ENCODE results near the gene SLC35E4. TPM values are rescaled to one million over a fixed set of nuclear protein-coding genes. Genes with fewer than 3 reads are reported as not detected.
"Not testable (repeated sequence)": the region's sequence is repeated elsewhere in the genome, so short reads cannot be mapped to it uniquely, and the experiment has no call there.

SLC35E4 gene
- total and polyA plus RNA-seq, 8 donors = 1.8 to 3.8 (median 2.9) TPM

DNA sequence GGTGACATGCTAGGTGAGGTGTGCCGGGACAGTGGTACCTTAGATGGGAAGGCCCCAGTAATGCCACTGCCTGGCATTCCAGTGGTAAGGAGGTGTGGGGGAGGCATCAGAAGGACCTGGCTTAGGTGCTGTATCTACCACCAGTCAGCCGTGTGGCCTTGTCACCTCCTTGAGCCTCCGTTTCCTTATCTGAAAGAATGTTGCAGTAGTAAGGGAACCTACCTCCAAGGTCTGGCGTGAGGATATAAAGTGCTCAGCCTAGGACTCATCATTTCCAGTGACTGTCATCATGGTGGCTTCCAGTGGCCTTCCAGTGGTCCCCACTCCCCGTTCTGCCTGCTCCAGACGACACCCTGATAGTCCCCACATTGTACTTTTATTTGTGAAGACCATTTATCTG is 38.9 kb downstream of the SLC35E4 start:
- H3K4me1 ChIP-seq = no peaks in the 10 kb centered on the region
- H3K9me3 ChIP-seq = no peaks in the 10 kb centered on the region
- intact Hi-C loops (cut with DNase I) = no loop called here
- no peaks in the 10 kb centered on the region for H3K36me3 ChIP-seq
- H3K27ac ChIP-seq = no peak overlapping the region
- DNase-seq (no peak), ATAC-seq (no peak)
- TF ChIP-seq, protein P1, sequence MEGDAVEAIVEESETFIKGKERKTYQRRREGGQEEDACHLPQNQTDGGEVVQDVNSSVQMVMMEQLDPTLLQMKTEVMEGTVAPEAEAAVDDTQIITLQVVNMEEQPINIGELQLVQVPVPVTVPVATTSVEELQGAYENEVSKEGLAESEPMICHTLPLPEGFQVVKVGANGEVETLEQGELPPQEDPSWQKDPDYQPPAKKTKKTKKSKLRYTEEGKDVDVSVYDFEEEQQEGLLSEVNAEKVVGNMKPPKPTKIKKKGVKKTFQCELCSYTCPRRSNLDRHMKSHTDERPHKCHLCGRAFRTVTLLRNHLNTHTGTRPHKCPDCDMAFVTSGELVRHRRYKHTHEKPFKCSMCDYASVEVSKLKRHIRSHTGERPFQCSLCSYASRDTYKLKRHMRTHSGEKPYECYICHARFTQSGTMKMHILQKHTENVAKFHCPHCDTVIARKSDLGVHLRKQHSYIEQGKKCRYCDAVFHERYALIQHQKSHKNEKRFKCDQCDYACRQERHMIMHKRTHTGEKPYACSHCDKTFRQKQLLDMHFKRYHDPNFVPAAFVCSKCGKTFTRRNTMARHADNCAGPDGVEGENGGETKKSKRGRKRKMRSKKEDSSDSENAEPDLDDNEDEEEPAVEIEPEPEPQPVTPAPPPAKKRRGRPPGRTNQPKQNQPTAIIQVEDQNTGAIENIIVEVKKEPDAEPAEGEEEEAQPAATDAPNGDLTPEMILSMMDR (IDR thresholded peaks at IDR 0.05) = no peak
- H3K4me3 ChIP-seq = no peak overlapping the region
- peaks cover 0 to 6% of the 10 kb centered on the region in 2 donors for H3K27me3 ChIP-seq

DNA sequence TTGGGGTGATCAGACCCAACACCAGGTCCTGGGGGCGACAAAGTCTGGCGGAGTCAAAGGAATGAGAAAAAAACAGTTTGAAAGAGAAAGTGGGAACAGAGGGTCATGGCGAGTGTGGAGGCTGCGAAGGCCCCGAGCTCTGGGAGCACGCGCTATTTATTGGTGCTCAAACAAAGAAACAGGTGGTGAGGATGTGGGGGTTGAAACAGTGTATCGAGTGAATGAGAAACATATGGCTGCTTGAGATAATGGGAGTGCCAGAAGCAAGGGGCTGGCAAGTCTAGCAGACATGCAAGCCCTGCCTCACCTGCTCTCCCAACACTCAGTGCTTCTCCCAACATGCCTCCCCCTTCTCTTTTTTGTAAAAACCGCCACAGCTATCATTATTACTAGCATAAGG is 39.9 kb downstream of the SLC35E4 start:
- DNase-seq (no peak), ATAC-seq (no peak)
- no peaks in the 10 kb centered on the region for H3K36me3 ChIP-seq
- H3K9me3 ChIP-seq = no peaks in the 10 kb centered on the region
- no peak overlapping the region for H3K4me3 ChIP-seq
- intact Hi-C loops (cut with DNase I) = no loop called here
- H3K4me1 ChIP-seq = no peaks in the 10 kb centered on the region
- TF ChIP-seq, protein P1 (IDR thresholded peaks at IDR 0.05) = no peak
- H3K27ac ChIP-seq = no peak overlapping the region
- H3K27me3 ChIP-seq = peaks cover 0 to 6% of the 10 kb centered on the region in 2 donors

DNA sequence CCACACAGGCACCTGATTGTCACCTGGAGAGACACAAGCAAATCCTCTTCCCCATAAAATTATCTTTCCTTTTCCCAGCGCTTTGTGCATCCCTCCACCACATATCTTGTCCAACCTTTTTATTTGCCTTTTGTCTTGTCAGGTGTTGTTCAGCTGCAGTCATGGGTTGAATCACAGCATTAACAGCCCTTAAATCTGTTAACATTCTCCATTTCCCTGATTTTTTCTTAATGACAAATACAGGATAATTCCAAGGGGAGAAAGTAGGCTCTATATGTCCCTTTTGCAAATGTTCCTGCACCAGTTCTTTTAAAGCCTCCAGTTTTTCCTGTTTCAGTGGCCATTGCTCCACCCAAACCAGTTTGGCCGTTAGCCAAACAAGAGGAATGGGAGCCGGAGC is 41.0 kb downstream of the SLC35E4 start:
- H3K4me3 ChIP-seq; H3K27me3 ChIP-seq; H3K4me1 ChIP-seq; DNase-seq; H3K27ac ChIP-seq; ATAC-seq; H3K36me3 ChIP-seq; intact Hi-C loops (cut with DNase I); H3K9me3 ChIP-seq: not testable (repeated sequence)

DNA sequence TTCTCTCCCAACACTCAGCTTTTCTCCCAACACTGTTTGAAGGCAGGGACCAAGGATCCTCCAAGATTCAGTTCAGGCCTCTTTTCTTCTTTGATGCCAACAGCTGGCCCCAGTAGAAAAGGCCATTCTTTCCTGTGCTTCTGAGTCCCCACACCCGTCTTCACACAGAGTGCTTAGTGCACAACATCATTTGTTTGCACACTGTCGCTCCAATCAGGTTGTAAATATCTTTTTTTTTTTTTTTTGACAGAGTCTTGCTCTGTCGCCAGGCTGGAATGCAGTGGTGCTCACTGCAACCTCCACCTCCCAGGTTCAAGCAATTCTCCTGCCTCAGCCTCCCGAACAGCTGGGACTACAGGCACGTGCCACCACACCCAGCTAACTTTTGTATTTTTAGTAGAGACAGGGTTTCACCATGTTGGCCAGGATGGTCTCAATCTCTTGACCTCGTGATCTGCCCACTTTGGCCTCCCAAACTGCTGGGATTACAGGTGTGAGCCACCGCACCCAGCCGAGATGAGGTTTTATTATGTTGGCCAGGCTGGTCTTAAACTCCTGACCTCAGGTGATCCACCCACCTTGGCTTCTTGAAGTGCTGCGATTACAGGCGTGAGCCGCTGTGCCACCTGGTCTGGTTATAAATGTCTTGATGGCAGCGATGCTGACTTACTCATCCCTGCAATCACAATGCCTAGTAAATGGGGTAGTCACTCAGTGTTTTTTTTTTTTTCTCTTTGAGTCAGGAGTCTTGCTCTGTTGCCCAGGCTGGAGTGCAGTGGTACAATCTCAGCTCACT is 44.5 kb downstream of the SLC35E4 start:
- H3K27ac ChIP-seq; H3K4me1 ChIP-seq; DNase-seq; H3K4me3 ChIP-seq; H3K27me3 ChIP-seq; H3K36me3 ChIP-seq; ATAC-seq; H3K9me3 ChIP-seq; intact Hi-C loops (cut with DNase I): not testable (repeated sequence)

DNA sequence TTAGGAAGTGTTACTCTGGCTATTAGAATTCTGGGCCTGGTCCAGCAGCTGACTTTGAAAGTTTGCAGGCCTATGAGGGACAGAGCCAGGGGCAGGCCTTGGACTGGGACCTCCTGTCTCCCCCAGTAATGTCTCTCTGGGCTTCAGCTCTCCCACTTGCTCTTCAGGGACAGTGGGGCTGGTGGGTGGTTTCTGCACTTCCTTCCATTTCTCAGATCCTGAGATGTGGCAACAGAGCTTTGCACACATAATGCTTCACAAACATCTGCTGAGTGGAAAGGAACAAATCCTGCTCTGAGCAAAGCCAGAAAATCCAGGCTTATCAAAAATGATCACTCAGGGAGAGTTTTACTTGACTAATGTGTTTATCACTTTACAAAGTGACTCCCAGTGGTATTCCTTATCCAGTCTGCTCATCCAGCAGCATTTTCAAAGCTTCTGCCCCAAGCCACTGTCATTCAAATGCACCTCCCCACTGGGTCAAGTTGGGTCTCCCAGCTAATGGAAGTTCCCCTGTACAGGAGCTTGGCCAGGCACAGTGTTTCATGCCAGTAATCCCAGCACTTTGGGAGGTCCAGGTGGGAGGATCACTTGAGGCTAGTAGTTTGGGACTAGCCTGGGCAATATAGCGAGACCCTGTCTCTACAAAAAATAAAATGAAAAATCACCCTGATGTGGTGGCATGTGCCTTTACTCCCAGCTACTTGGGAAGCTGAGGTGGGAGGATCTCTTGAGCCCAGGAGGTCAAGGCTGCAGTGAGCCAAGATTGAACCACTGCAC is 45.6 kb downstream of the SLC35E4 start:
- no peak overlapping the region for H3K27ac ChIP-seq
- DNase-seq = no peak

DNA sequence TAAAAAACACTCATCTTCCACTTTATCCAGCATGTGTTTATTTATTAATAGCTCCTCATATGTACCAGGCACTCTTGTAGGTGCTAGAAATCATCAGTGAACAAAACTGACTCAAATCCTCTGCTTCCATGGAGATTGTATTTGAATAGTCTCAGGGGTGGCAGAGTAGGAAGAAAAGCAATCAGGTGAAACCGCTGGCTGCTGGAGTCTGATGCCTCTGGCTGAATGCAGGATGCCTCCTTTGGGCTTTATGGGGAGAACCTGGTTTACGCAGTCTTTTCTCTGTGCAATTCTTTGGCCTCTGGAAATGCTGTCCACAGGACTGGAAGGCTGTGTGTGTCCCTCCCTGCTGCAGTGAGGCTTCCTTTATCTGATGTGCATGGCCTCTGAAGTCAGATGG is 46.2 kb downstream of the SLC35E4 start:
- H3K4me3 ChIP-seq = no peak overlapping the region
- intact Hi-C loops (cut with DNase I) = no loop called here
- ATAC-seq = no peak

More for the DNA sequence above, 45.6 kb downstream of the SLC35E4 start:
- H3K9me3 ChIP-seq = no peaks in the 10 kb centered on the region
- TF ChIP-seq, protein P1 (IDR thresholded peaks at IDR 0.05) = no peak
- H3K27me3 ChIP-seq = peaks cover 0 to 6% of the 10 kb centered on the region in 2 donors
- no peak overlapping the region for H3K4me3 ChIP-seq
- intact Hi-C loops (cut with DNase I) = no loop called here
- no peak for ATAC-seq
- no peaks in the 10 kb centered on the region for H3K36me3 ChIP-seq
- H3K4me1 ChIP-seq = peaks cover 0 to 2% of the 10 kb centered on the region in 2 donors

More for the DNA sequence above, 46.2 kb downstream of the SLC35E4 start:
- H3K9me3 ChIP-seq = no peaks in the 10 kb centered on the region
- no peaks in the 10 kb centered on the region for H3K36me3 ChIP-seq
- H3K4me1 ChIP-seq = peaks cover 0 to 2% of the 10 kb centered on the region in 2 donors
- TF ChIP-seq, protein P1 (IDR thresholded peaks at IDR 0.05) = no peak
- H3K27me3 ChIP-seq = peaks cover 0 to 3% of the 10 kb centered on the region in 2 donors
- no peak overlapping the region for H3K27ac ChIP-seq
- DNase-seq = no peak

All from left lung (tissue), 10 donors.